Measurements from ENCODE around the gene ZNF324. TPM values are rescaled to one million over a fixed set of nuclear protein-coding genes. Genes with fewer than 3 reads are reported as not detected.

Gene ZNF324
- polyA plus RNA-seq, 1 of the 3 experiments (the other 2 are of a cell fraction): 5.6 TPM

- Histone ChIP-seq H3F3A (replicated peaks; ENCODE audit: insufficient read depth) (peaks cover 3% of the 10 kb centered on the region), H3K27ac (ENCODE audit: low read depth in 2 of 2, low read length in 1 of 2) (no peak overlapping the region; a peak in 1 of 4 replicates), H3K9me2 (no peaks in the 10 kb centered on the region), H3K27me3 (ENCODE audit: insufficient read depth) (no peaks in the 10 kb centered on the region), H3K36me3 (replicated peaks in 1 of 2; ENCODE audit: control insufficient read depth in 1 of 2, insufficient read depth in 2 of 2, low read length in 1 of 2) (peaks cover 0 to 33% of the 10 kb centered on the region in 2 experiments), H3K4me3 (ENCODE audit: low read depth in 2 of 2, low read length in 1 of 2) (peak overlapping the region; percentile 30 to 86), H3K4me2 (peak overlapping the region; percentile 73), H3K4me1 (ENCODE audit: control insufficient read depth in 1 of 2, insufficient read depth in 2 of 2, low read depth in 1 of 2, low read length in 1 of 2) (peaks cover 0 to 12% of the 10 kb centered on the region in 2 experiments; a peak in 1 of 4 replicates), H3K9me3 (no peaks in the 10 kb centered on the region), H3K79me2 (ENCODE audit: insufficient read depth) (peaks cover 25% of the 10 kb centered on the region), H4K20me1 (ENCODE audit: insufficient read depth) (peaks cover 13% of the 10 kb centered on the region; the same call in 1 of the 2 replicates), H3K9ac (no peak overlapping the region), H2AFZ (ENCODE audit: low read depth) (no peak overlapping the region)
- POLR2A ChIA-PET: interaction anchor here (1.2 kb wide), 1 partner anchor 17 kb away, joined by 3 read pairs; no protein-coding TSS in a partner anchor
- CTCF ChIA-PET: interaction anchor here (1.7 kb wide), 1 partner anchor 50 kb away, joined by 4 read pairs; no protein-coding TSS in a partner anchor
- no peak for TF ChIP-seq IRF3 (IDR thresholded peaks at IDR 0.05; ENCODE audit: low read depth, low read length)
- no peak for TF ChIP-seq TEAD4 (IDR thresholded peaks at IDR 0.05; ENCODE audit: borderline replicate concordance, insufficient read depth)
- TF ChIP-seq REST (IDR thresholded peaks at IDR 0.05; ENCODE audit: low read depth, low read length): no peak
- TF ChIP-seq RXRA (IDR thresholded peaks at IDR 0.05; ENCODE audit: borderline replicate concordance, low read depth): no peak
- TF ChIP-seq YY1 (IDR thresholded peaks at IDR 0.05; ENCODE audit: low read depth): no peak
- no peak for TF ChIP-seq TCF12 (IDR thresholded peaks at IDR 0.05)
- no peak for TF ChIP-seq NRF1 (IDR thresholded peaks at IDR 0.05; ENCODE audit: low read depth, low read length)
- TF ChIP-seq RFX5 (IDR thresholded peaks at IDR 0.05; ENCODE audit: low read length): no peak
- TF ChIP-seq JUND (IDR thresholded peaks at IDR 0.05): no peak
- TF ChIP-seq POLR2AphosphoS5 (IDR thresholded peaks at IDR 0.05; ENCODE audit: low read depth, low read length): no peak
- TF ChIP-seq MAX (IDR thresholded peaks at IDR 0.05; ENCODE audit: low read depth): no peak
- TF ChIP-seq MEF2A (IDR thresholded peaks at IDR 0.05; ENCODE audit: borderline replicate concordance, low read depth): no peak
- TF ChIP-seq FOXM1 (IDR thresholded peaks at IDR 0.05; ENCODE audit: low read depth): no peak
- no peak for TF ChIP-seq ZBTB33 (IDR thresholded peaks at IDR 0.05; ENCODE audit: borderline replicate concordance, low read depth)
- no peak for TF ChIP-seq RCOR1 (IDR thresholded peaks at IDR 0.05; ENCODE audit: low read length)
- no peak for TF ChIP-seq PBX3 (IDR thresholded peaks at IDR 0.05)
- no peak for TF ChIP-seq USF1 (IDR thresholded peaks at IDR 0.05; ENCODE audit: borderline replicate concordance, low read depth)
- TF ChIP-seq GABPA (IDR thresholded peaks at IDR 0.05; ENCODE audit: low read depth): no peak
- DNase-seq: no peak
- 48% methylated on average over 5 of the region's 5 CpGs for WGBS (ENCODE audit: low lambda C conversion rate)
These were observed 1.4 kb downstream of the ZNF324 start for GRCh38 chr19:58468216-58468839.
